Sigmoid colon (tissue), 4 donors: ENCODE results near the gene PRPF38A.

ENCODE experiments used
- CTCF ChIP-seq, 4 experiments: fragments of 450-650 bp in 3 of 4; fragments of 200-600 bp in 1 of 4; IDR thresholded peaks; one replicate each; pipeline ENCODE4 v1.5.1; 2016 to 2019; ENCODE audit warnings: antibody characterized with exemption in 4 of 4, mild to moderate bottlenecking in 3 of 4, moderate library complexity in 2 of 4
- EP300 ChIP-seq, 4 donors: sonication (generic); formaldehyde crosslinking; IDR thresholded peaks; one replicate each; pipeline ENCODE4 v1.6.1; 2017; ENCODE audit warnings: antibody characterized with exemption in 4 of 4
- POLR2A ChIP-seq, 2 donors: fragments of 450-650 bp; IDR thresholded peaks; one replicate each; pipeline ENCODE4 v1.6.1; 2016; ENCODE audit warnings: antibody characterized with exemption in 2 of 2, mild to moderate bottlenecking in 2 of 2, moderate library complexity in 2 of 2
- POLR2AphosphoS5 ChIP-seq, 4 donors: sonication (generic); formaldehyde crosslinking; IDR thresholded peaks; one replicate each; pipeline ENCODE4 v1.6.1; 2017; ENCODE audit warnings: antibody characterized with exemption in 4 of 4

- TF ChIP-seq CTCF (IDR thresholded peaks at IDR 0.05) (no peak), POLR2AphosphoS5 (IDR thresholded peaks at IDR 0.05) (no peak), POLR2A (IDR thresholded peaks at IDR 0.05) (no peak), EP300 (IDR thresholded peaks at IDR 0.05) (no peak)
Measured at GRCh38 chr1:52416811-52417210, 12.4 kb downstream of the PRPF38A start.
